K562 (cell line): ENCODE results near the gene FKBP1B. TPM values are rescaled to one million over a fixed set of nuclear protein-coding genes. Genes with fewer than 3 reads are reported as not detected.

ENCODE experiments used
- ATF1 ChIP-seq, 2 experiments: fragments of 450-650 bp in 1 of 2; IDR thresholded peaks; 2 replicates each; pipeline ENCODE4 v1.6.1; 2016; ENCODE audit warnings: missing compliant biosample characterization in 1 of 2, missing genetic modification characterization in 1 of 2
- BCLAF1 ChIP-seq, 2 experiments: fragments of 450-650 bp in 1 of 2; IDR thresholded peaks; 2 replicates each; pipeline ENCODE4 v1.6.1; 2011 to 2017; ENCODE audit warnings: low read depth in 2 of 2, antibody characterized with exemption in 1 of 2, borderline replicate concordance in 1 of 2, low read length in 1 of 2, mild to moderate bottlenecking in 1 of 2, mixed read lengths in 1 of 2; ENCODE audit not compliant: control insufficient read depth in 1 of 2
- CBX8 ChIP-seq: fragments of 200-600 bp; sonication (generic); IDR thresholded peaks from 2 replicates; pipeline ENCODE4 v1.6.1; 2012; ENCODE audit warnings: borderline replicate concordance, mixed run types, low read depth, mild to moderate bottlenecking, moderate library complexity, mixed read lengths, low read length, control low read depth, inconsistent platforms; ENCODE audit not compliant: poor library complexity, severe bottlenecking; ENCODE audit errors: extremely low read depth
- CHD2 ChIP-seq: IDR thresholded peaks from 2 replicates; pipeline ENCODE4 v1.6.1; 2011; ENCODE audit warnings: low read depth, low read length
- EP300 ChIP-seq: IDR thresholded peaks from 2 replicates; pipeline ENCODE4 v1.6.1; 2012; ENCODE audit warnings: low read length, improper control_type of control experiment
- ETV5 ChIP-seq: sonication (generic); formaldehyde crosslinking; IDR thresholded peaks from 2 replicates; pipeline ENCODE4 v1.4.0; 2020; ENCODE audit warnings: low read depth, mild to moderate bottlenecking, missing genetic modification reagents
- KDM1A ChIP-seq, 2 experiments: fragments of 450-650 bp; IDR thresholded peaks; 2 replicates each; pipeline ENCODE4 v1.6.1; 2016; ENCODE audit warnings: mild to moderate bottlenecking in 2 of 2
- KLF6 ChIP-seq: fragments of 250-450 bp; sonication (Bioruptor Pico); IDR thresholded peaks from 2 replicates; pipeline ENCODE4 v1.4.0; 2020; ENCODE audit warnings: mild to moderate bottlenecking, moderate library complexity, borderline replicate concordance
- NCOA1 ChIP-seq: fragments of 450-650 bp; IDR thresholded peaks from 2 replicates; pipeline ENCODE4 v1.6.1; 2016; ENCODE audit warnings: low read depth
- NONO ChIP-seq, 2 experiments: fragments of 200-400 bp in 1 of 2; fragments of 450-650 bp in 1 of 2; formaldehyde crosslinking in 1 of 2; IDR thresholded peaks; 2 replicates each; pipeline ENCODE4 v1.6.1; 2017; ENCODE audit warnings: low read depth in 2 of 2, mild to moderate bottlenecking in 2 of 2, moderate library complexity in 2 of 2, low read length in 1 of 2
- POLR2B ChIP-seq: fragments of 450-650 bp; IDR thresholded peaks from 2 replicates; pipeline ENCODE4 v1.6.1; 2018; ENCODE audit warnings: low read depth; ENCODE audit not compliant: partially characterized antibody
- PTBP1 ChIP-seq: fragments of 200-400 bp; formaldehyde crosslinking; IDR thresholded peaks from 2 replicates; pipeline ENCODE4 v1.6.1; 2017; ENCODE audit warnings: low read depth, low read length
- SAP30 ChIP-seq: fragments of 200-600 bp; sonication (generic); IDR thresholded peaks from 2 replicates; pipeline ENCODE4 v1.6.1; 2012; ENCODE audit warnings: borderline replicate concordance, low read depth, mild to moderate bottlenecking, moderate library complexity, low read length, control low read depth, inconsistent platforms; ENCODE audit not compliant: insufficient read depth, poor library complexity, severe bottlenecking
- SPI1 ChIP-seq: IDR thresholded peaks from 2 replicates; pipeline ENCODE4 v1.6.1; 2011; ENCODE audit warnings: low read depth, low read length, control low read depth, borderline replicate concordance
- TBP ChIP-seq: optimal IDR thresholded peaks from 2 replicates; pipeline ENCODE3; 2011; ENCODE audit warnings: low read depth, low read length, improper control_type of control experiment
- TEAD1 ChIP-seq, 2 experiments: fragments of 450-650 bp in 1 of 2; sonication (generic) in 1 of 2; formaldehyde crosslinking; IDR thresholded peaks; 2 replicates each; pipeline versions ENCODE4 v1.4.0 to v1.8.0; 2020 to 2022; ENCODE audit warnings: mild to moderate bottlenecking in 2 of 2, missing genetic modification reagents in 1 of 2
- TFAP4 ChIP-seq: sonication (generic); formaldehyde crosslinking; IDR thresholded peaks from 2 replicates; pipeline ENCODE4 v1.8.0; 2022; ENCODE audit warnings: missing genetic modification reagents, mild to moderate bottlenecking, moderate library complexity, borderline replicate concordance
- VEZF1 ChIP-seq: fragments of 200-800 bp; sonication (Bioruptor generic); IDR thresholded peaks from 2 replicates; pipeline ENCODE4 v1.6.1; 2017; ENCODE audit warnings: missing genetic modification characterization, missing compliant biosample characterization
- ZNF165 ChIP-seq: fragments of 250-450 bp; sonication (Bioruptor Pico); IDR thresholded peaks from 2 replicates; pipeline ENCODE4 v1.4.0; 2020; ENCODE audit warnings: borderline replicate concordance
- ZNF586 ChIP-seq: fragments of 450-650 bp; formaldehyde crosslinking; conservative IDR thresholded peaks from 2 replicates; pipeline ENCODE4 v1.4.0; 2020; ENCODE audit warnings: mild to moderate bottlenecking, moderate library complexity
- polyA plus RNA-seq, 8 experiments: library from polyadenylated mRNA; depleted of rRNA in 4 of 8; stranded (reverse) in 5 of 8; unstranded in 3 of 8; fragments of >200 nt; fragmentation: Nextera tagmentation in 2 of 8; fragmentation: Illumina TruSeq in 1 of 8; extraction: Ambion mirVana in 2 of 8; extraction: Trizol in 1 of 8; gene quantifications; 2 replicates each; pipeline versions ENCODE4 v1.2.1 to v1.2.3, GENCODE V29; 2011 to 2014; ENCODE audit warnings: inconsistent platforms in 1 of 8, missing spikeins in 1 of 8
- total RNA-seq, 7 experiments: library from RNA; depleted of rRNA in 6 of 7; stranded (reverse); fragments of >200 nt in 6 of 7; fragmentation: Illumina TruSeq in 2 of 7; extraction: Trizol in 2 of 7; gene quantifications; 2 replicates each; pipeline versions ENCODE4 v1.2.1 to v1.2.3, GENCODE V29; 2011 to 2021; ENCODE audit warnings: low replicate concordance in 1 of 7

Gene FKBP1B
- total and polyA plus RNA-seq, 9 of the 15 experiments (the other 6 are each of a cell fraction or from before 2014, with no cell fraction given) = 0.58 to 9.4 (median 1.6) TPM

GRCh38 chr2:24083567-24084385 lies 34.2 kb downstream of the FKBP1B start (continued):
- no peak for TF ChIP-seq KLF6 (CRISPR knock-in tag)
- TF ChIP-seq SPI1 = peak; percentile 38; the same call in 1 of the 2 replicates
- no peak for TF ChIP-seq PTBP1
- TF ChIP-seq KDM1A (IDR thresholded peaks at IDR 0.05) = peak; percentile 80 to 89
- no peak for TF ChIP-seq NCOA1
- TF ChIP-seq SAP30 = peak; percentile 35
- no peak for TF ChIP-seq CBX8
- TF ChIP-seq VEZF1 (CRISPR knock-in tag) = peak; percentile 76
- no peak for TF ChIP-seq ZNF165 (CRISPR knock-in tag)
- peak; percentile 40 for TF ChIP-seq TBP
- peak; percentile 69; the same call in 1 of the 2 replicates for TF ChIP-seq TFAP4 (CRISPR knock-in tag)
- no peak for TF ChIP-seq NONO (IDR thresholded peaks at IDR 0.05; ENCODE audit: low read depth in 2 of 2, low read length in 1 of 2)
- no peak for TF ChIP-seq ZNF586 (CRISPR knock-in tag)
- TF ChIP-seq TEAD1 (CRISPR knock-in tag; IDR thresholded peaks at IDR 0.05) = 0 out of 4 replicates have a peak, but pooled peaks of 1 of the 2 experiments have one; percentile 75
- TF ChIP-seq CHD2 = no peak
- TF ChIP-seq BCLAF1 (IDR thresholded peaks at IDR 0.05; ENCODE audit: borderline replicate concordance in 1 of 2, control insufficient read depth in 1 of 2, low read depth in 2 of 2, low read length in 1 of 2) = no peak
- TF ChIP-seq EP300 = peak; percentile 28; the same call in 1 of the 2 replicates
- TF ChIP-seq ETV5 (CRISPR knock-in tag) = no peak; the same call in 1 of the 2 replicates
- no peak for TF ChIP-seq POLR2B
- no peak for TF ChIP-seq ATF1 (CRISPR knock-in tag; IDR thresholded peaks at IDR 0.05)
- TF ChIP-seq ATF1 (tag; IDR thresholded peaks at IDR 0.05) = no peak
